Astrocyte of the spinal cord (primary cell): ENCODE measurements around the gene MTURN.
"Not testable (repeated sequence)": the region's sequence is repeated elsewhere in the genome, so short reads cannot be mapped to it uniquely, and the experiment has no call there.

Source experiments
- DNase-seq: peaks from one replicate; pipeline ENCODE4 v3.0.0; 2011; ENCODE audit warnings: low read depth, low spot score
- H3K4me3 ChIP-seq: 2 replicates; pipeline ENCODE4 v1.5.1; 2011; ENCODE audit warnings: low read depth, mild to moderate bottlenecking, low read length, moderate library complexity
- CTCF ChIP-seq: IDR thresholded peaks from 2 replicates; pipeline ENCODE4 v1.5.1; 2012; ENCODE audit warnings: low read depth, mild to moderate bottlenecking, low read length, inconsistent platforms
- in situ Hi-C: cut with HindIII; loops from 2 replicates; pipeline ENCODE4 v1.10.0; 2017; ENCODE audit warnings: low sequenced_read_pairs

Gene MTURN

DNA sequence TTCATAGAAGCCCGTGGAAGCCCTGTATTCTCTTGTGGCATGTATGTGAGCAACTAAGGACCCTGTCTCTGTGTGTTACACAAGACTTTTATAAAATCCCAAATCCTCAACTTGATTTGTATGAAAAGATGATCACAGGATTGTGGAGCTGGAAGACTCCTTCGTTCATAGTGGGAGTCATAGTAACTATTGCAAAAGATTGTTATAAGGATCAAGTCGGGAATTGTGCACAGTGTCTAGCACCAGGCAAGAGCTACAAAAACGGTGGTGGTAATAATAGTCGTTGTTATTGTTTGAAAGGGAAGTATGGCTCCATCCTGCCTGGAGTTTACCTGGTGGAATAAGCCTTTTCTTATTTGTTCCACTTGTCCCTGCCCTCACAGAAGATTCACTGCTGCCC lies 42.8 kb upstream of the MTURN start:
- in situ Hi-C loops, result no loop called here
- no peak for TF ChIP-seq CTCF
- no peak overlapping the region for H3K4me3 ChIP-seq
- no peak for DNase-seq

DNA sequence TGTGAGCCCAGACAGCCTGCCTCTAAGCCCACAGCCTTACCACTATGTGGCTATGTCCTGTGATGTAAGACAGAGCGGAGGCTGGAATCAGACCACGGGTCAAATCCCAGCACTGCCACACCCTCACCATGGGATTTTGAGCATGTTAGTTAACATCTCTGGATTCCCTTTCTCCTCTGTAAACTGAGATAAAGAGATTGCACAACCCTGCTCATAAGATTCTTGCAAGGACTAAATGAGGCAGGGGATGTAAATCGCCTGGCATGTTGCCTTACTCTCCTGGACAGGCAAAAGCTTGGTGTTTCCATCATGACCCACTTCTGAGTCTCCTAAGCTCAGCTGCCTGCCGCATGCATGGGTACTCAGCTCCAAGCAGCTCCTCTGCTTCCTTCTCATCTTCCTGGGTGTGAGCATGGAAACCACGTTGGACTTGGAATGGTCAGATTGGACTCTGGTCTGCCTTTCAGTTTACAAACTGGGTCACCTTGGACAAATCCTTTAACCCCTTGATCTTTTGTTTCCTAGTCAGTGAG lies 41.3 kb upstream of the MTURN start:
- in situ Hi-C loops, result no loop called here
- peak; percentile 4 for DNase-seq
- no peak for TF ChIP-seq CTCF

DNA sequence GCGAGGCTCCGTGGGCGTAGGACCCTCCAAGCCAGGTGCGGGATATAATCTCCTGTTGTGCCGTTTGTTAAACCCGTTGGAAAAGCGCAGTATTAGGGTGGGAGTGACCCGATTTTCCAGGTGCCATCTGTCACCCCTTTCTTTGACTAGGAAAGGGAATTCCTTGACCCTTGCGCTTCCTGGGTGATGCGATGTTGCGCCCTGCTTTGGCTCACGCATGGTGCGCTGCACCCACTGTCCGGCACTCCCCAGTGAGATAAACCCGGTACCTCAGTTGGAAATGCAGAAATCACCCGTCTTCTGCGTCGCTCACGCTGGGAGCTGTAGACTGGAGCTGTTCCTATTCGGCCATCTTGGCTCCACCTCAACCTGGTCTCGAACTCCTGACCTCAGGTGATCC lies 36.2 kb upstream of the MTURN start:
- DNase-seq, H3K4me3 ChIP-seq, in situ Hi-C loops: not testable (repeated sequence)

More for the DNA sequence above, 41.3 kb upstream of the MTURN start:
- H3K4me3 ChIP-seq, result no peak overlapping the region

DNA sequence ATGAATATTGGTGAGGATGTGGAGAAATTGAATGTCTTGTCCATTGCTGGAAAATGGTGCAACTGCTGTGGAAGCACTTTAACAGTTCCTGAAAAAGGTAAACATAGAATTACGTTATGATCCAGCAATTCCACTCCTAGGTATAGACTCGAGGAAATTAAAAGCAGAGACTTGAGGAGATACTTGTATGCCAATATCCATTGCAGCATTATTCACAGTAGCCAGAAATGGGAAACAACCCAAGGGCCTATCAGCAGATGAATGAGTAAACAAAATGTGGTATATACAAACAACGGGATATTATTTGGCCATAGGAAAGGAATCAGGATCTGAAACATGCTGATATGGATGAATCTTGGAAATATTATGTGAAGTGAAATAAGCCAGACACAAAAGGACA lies 32.5 kb upstream of the MTURN start:
- TF ChIP-seq CTCF, result no peak
- H3K4me3 ChIP-seq, result no peak overlapping the region
- in situ Hi-C loops, result no loop called here
- no peak for DNase-seq

- in situ Hi-C loops, result no loop called here
- no peak for DNase-seq
- no peak overlapping the region for H3K4me3 ChIP-seq
- no peak for TF ChIP-seq CTCF
Observed at GRCh38 chr7:30104157-30104556, 30.6 kb upstream of the MTURN start.

- no peak for DNase-seq
- in situ Hi-C loops, result no loop called here
- TF ChIP-seq CTCF, result no peak
- H3K4me3 ChIP-seq, result no peak overlapping the region
Observed at GRCh38 chr7:30112103-30112713, 22.6 kb upstream of the MTURN start.

DNA sequence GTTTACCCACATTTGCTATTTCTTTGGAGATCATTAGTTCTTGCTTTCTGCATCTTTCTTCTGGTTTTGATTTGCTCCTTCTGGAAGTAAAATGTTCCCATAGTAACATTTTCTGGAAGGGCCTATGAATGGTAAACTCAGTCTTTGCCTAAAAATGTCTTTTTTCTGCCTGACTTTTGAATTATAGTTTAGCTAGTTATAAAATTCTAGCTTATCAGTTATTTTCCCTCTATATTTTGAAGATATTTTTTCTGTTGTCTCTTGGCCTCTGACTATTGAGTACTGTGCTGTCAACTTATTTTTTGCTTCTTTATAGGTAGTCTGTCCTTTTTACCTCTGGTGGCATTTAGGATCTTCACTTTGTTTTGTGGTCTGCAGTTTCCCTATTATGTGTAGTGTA lies 21.6 kb upstream of the MTURN start:
- no peak for TF ChIP-seq CTCF
- H3K4me3 ChIP-seq, result no peak overlapping the region
- DNase-seq, result no peak
- in situ Hi-C loops, result no loop called here
